Neutrophil (primary cell): ENCODE measurements around the gene CHPF.

ENCODE experiments used
- H3K27ac ChIP-seq: fragments of 200-600 bp; sonication (generic); 2 replicates; pipeline ENCODE4 v1.5.1; 2016; ENCODE audit warnings: mild to moderate bottlenecking, moderate library complexity
- H3K27me3 ChIP-seq: fragments of 200-600 bp; sonication (generic); 2 replicates; pipeline ENCODE4 v1.6.0; 2016; ENCODE audit warnings: mild to moderate bottlenecking
- H3K36me3 ChIP-seq: fragments of 200-600 bp; sonication (generic); 2 replicates; pipeline ENCODE4 v1.5.1; 2017
- H3K4me1 ChIP-seq, 2 experiments: fragments of 200-600 bp in 1 of 2; sonication (generic) in 1 of 2; 1 replicate in 1 of 2; 2 replicates in 1 of 2; pipeline versions ENCODE4 v1.5.1 to v1.6.1; 2013 to 2016; ENCODE audit warnings: low read depth in 1 of 2, low read length in 1 of 2, mild to moderate bottlenecking in 1 of 2, moderate library complexity in 1 of 2; ENCODE audit not compliant: control insufficient read depth in 1 of 2, insufficient read depth in 1 of 2
- H3K4me3 ChIP-seq, 2 experiments: fragments of 200-600 bp in 1 of 2; sonication (generic) in 1 of 2; 1 replicate in 1 of 2; 2 replicates in 1 of 2; pipeline ENCODE4 v1.5.1; 2013 to 2016; ENCODE audit warnings: low read depth in 1 of 2, low read length in 1 of 2, mild to moderate bottlenecking in 1 of 2, moderate library complexity in 1 of 2
- H3K9me3 ChIP-seq: fragments of 200-600 bp; sonication (generic); 2 replicates; pipeline ENCODE4 v1.5.1; 2016
- CTCF ChIP-seq: fragments of 200-600 bp; sonication (generic); IDR thresholded peaks from 2 replicates; pipeline ENCODE4 v1.5.1; 2016; ENCODE audit warnings: antibody characterized with exemption

Gene CHPF

GRCh38 chr2:219573166-219573565, 29.6 kb upstream of the CHPF start:
- H3K9me3 ChIP-seq, result no peaks in the 10 kb centered on the region
- no peak overlapping the region for H3K27ac ChIP-seq
- H3K4me1 ChIP-seq, result peaks cover 0 to 10% of the 10 kb centered on the region in 2 experiments
- H3K36me3 ChIP-seq, result no peaks in the 10 kb centered on the region
- TF ChIP-seq CTCF, result no peak
- no peak overlapping the region for H3K4me3 ChIP-seq
- H3K27me3 ChIP-seq, result peaks cover 90% of the 10 kb centered on the region

- no peak for TF ChIP-seq CTCF
- Histone ChIP-seq H3K4me3 (no peak within 1 kb of the TSS), H3K9me3 (no peaks in the 10 kb centered on the region), H3K27ac (no peak within 1 kb of the TSS), H3K36me3 (no peaks in the 10 kb centered on the region), H3K4me1 (peaks cover 0 to 10% of the 10 kb centered on the region in 2 experiments), H3K27me3 (peaks cover 98% of the 10 kb centered on the region)
These were observed 28.8 kb upstream of the CHPF start, which contains the start of gene INHA for GRCh38 chr2:219572237-219573001. TSS of gene INHA (plus strand) at chr2:219572310. CDS start at chr2:219572375, 65 bp downstream.

GRCh38 chr2:219571311-219572236, 28.0 kb upstream of the CHPF start, which contains the start of gene OBSL1:
TSS of gene OBSL1 (minus strand) at chr2:219571539. CDS start at chr2:219571232, 307 bp downstream.
- no peak within 1 kb of the TSS for H3K4me3 ChIP-seq
- peaks cover 94% of the 10 kb centered on the region for H3K27me3 ChIP-seq
- TF ChIP-seq CTCF, result no peak
- H3K4me1 ChIP-seq, result peaks cover 0 to 10% of the 10 kb centered on the region in 2 experiments
- H3K9me3 ChIP-seq, result no peaks in the 10 kb centered on the region
- H3K36me3 ChIP-seq, result no peaks in the 10 kb centered on the region
- H3K27ac ChIP-seq, result no peak within 1 kb of the TSS

GRCh38 chr2:219570924-219571310, 27.3 kb upstream of the CHPF start:
- Histone ChIP-seq H3K4me3 (no peak overlapping the region), H3K27me3 (peaks cover 88% of the 10 kb centered on the region)
- no peak for TF ChIP-seq CTCF

GRCh38 chr2:219570194-219570923, 26.8 kb upstream of the CHPF start:
- no peak for TF ChIP-seq CTCF
- Histone ChIP-seq H3K4me3 (no peak overlapping the region), H3K9me3 (no peaks in the 10 kb centered on the region), H3K36me3 (no peaks in the 10 kb centered on the region), H3K4me1 (peaks cover 0 to 10% of the 10 kb centered on the region in 2 experiments), H3K27me3 (peaks cover 82% of the 10 kb centered on the region), H3K27ac (no peak overlapping the region)

More at GRCh38 chr2:219570924-219571310, 27.3 kb upstream of the CHPF start:
- Histone ChIP-seq H3K27ac (no peak overlapping the region), H3K4me1 (peaks cover 0 to 10% of the 10 kb centered on the region in 2 experiments), H3K36me3 (no peaks in the 10 kb centered on the region), H3K9me3 (no peaks in the 10 kb centered on the region)
